Breast epithelium (tissue), 3 donors: Measurements from ENCODE around the gene ELF5.

Source experiments
- CTCF ChIP-seq, 3 donors: fragments of 450-650 bp; IDR thresholded peaks; one replicate each; pipeline ENCODE4 v1.5.1; 2016 to 2017; ENCODE audit warnings: antibody characterized with exemption in 3 of 3, mild to moderate bottlenecking in 3 of 3, moderate library complexity in 3 of 3
- POLR2AphosphoS5 ChIP-seq, 3 donors: sonication (generic); formaldehyde crosslinking; IDR thresholded peaks; one replicate each; pipeline ENCODE4 v1.6.1; 2017; ENCODE audit warnings: antibody characterized with exemption in 3 of 3

GRCh38 chr11:34501500-34501899 is 12.1 kb downstream of the ELF5 start:
- TF ChIP-seq CTCF (IDR thresholded peaks at IDR 0.05) (no peak), POLR2AphosphoS5 (IDR thresholded peaks at IDR 0.05) (no peak)
